IMR-90 (cell line): ENCODE results near the gene UPB1.

ENCODE experiments used
- CTCF ChIP-seq: conservative IDR thresholded peaks from 2 replicates; pipeline ENCODE4 v1.5.1; 2012; ENCODE audit warnings: mild to moderate bottlenecking, low read depth, low read length, improper control_type of control experiment
- POLR2A ChIP-seq: IDR thresholded peaks from 2 replicates; pipeline ENCODE4 v1.6.1; 2012; ENCODE audit warnings: mild to moderate bottlenecking, low read depth, low read length

GRCh38 chr22:24553597-24554312 lies 58.6 kb downstream of the UPB1 start:
- TF ChIP-seq POLR2A (no peak), CTCF (no peak)
